D721Med (cell line): ENCODE data around the gene DIABLO.

ENCODE experiments used
- DNase-seq: peaks from one replicate; pipeline ENCODE4 v3.0.0; 2011; ENCODE audit warnings: low spot score; ENCODE audit not compliant: insufficient read length
- FAIRE-seq: peaks from 2 replicates; lab custom pipeline; 2011; peaks lifted over from hg19 to GRCh38; lab: Jason Lieb, UNC
- CTCF ChIP-seq: IDR thresholded peaks from 2 replicates; pipeline ENCODE4 v1.5.1; 2012; ENCODE audit warnings: mild to moderate bottlenecking, control low read depth; ENCODE audit not compliant: insufficient read depth; ENCODE audit errors: missing control alignments

Gene DIABLO

GRCh38 chr12:122161682-122162081 lies 64.2 kb downstream of the DIABLO start:
- TF ChIP-seq CTCF, result no peak
- FAIRE-seq, result no peak
- DNase-seq, result no peak

- DNase-seq (no peak), FAIRE-seq (no peak)
- TF ChIP-seq CTCF, result no peak
Measured at GRCh38 chr12:122160761-122161160, 65.1 kb downstream of the DIABLO start.

- no peak for DNase-seq
- no peak for FAIRE-seq
- TF ChIP-seq CTCF, result no peak
Measured at GRCh38 chr12:122159882-122160281, 66.0 kb downstream of the DIABLO start.

- FAIRE-seq (no peak), DNase-seq (no peak)
- no peak for TF ChIP-seq CTCF
Measured at GRCh38 chr12:122158700-122159285, 67.1 kb downstream of the DIABLO start.
